HG02642 (cell line): ENCODE measurements around the gene CORIN.
"Not testable (repeated sequence)": the region's sequence is repeated elsewhere in the genome, so short reads cannot be mapped to it uniquely, and the experiment has no call there.

ENCODE experiments used
- ATAC-seq: cut with Tn5 transposase; IDR thresholded peaks from one replicate; pipeline ENCODE4 v1.9.1; 2021; ENCODE audit warnings: mild to moderate bottlenecking; ENCODE audit not compliant: unreplicated experiment, poor library complexity

CORIN gene

DNA sequence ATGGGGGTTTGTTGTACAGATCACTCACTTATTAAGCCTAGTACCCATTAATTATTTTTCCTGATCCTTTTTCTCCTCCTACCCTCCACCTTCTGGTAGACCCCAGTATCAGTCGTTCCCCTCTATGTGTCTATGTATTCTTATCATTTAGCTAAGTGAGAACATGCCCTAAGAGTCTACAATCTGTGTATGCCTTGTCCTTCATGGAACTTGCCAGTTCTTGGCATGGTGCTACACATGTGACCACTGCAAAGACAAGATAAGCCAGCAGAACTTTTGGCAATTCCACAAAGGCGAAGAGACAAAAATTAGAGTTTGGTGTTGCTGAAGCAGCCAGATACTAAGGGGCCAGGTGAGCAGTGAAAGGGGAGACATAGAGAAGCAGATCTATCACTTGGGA is 101.3 kb downstream of the CORIN start:
- no peak for ATAC-seq

- ATAC-seq: no peak
Measured at GRCh38 chr4:47736146-47736545, 101.7 kb downstream of the CORIN start.

DNA sequence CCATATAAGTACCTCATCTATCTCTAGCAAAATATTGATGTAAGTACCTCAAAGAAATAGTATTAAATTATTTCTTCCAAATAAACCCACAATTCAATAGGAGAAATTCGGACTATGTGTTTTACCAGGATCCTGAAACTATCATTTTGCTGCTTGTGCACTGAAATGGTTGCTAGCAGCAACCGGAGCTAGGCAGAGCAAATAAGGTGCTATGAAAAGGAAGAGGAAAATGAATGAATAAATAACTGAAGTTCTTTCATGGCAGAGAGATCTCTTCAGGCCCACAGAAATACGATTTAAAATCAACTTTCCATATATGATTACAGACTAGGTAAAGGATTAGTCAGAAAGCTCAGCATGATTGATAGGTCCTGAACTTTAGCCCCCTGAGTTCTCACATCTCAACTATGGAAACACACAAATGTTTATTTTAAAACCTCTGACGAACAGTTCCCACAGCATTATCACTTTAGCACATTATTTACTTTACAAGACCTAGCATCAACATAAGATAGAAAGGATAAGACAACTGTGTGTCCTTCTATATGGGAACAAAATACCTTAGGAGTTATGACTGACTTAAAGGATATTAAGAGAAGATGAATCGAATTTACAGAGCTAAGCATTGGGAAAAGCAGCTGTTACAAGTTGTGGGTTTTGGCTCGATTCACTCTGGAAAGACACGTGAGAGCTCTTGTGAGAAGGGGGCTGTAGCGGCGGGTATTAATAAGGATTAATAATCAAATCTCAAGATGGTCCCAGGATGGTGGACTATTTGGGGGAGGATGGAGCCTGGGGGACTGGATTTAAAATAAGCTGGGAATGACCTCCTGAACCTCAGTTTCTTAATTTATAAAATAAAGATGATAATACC is 104.3 kb downstream of the CORIN start:
- ATAC-seq: no peak

- ATAC-seq: no peak
Measured at GRCh38 chr4:47731182-47731581, 106.7 kb downstream of the CORIN start.

DNA sequence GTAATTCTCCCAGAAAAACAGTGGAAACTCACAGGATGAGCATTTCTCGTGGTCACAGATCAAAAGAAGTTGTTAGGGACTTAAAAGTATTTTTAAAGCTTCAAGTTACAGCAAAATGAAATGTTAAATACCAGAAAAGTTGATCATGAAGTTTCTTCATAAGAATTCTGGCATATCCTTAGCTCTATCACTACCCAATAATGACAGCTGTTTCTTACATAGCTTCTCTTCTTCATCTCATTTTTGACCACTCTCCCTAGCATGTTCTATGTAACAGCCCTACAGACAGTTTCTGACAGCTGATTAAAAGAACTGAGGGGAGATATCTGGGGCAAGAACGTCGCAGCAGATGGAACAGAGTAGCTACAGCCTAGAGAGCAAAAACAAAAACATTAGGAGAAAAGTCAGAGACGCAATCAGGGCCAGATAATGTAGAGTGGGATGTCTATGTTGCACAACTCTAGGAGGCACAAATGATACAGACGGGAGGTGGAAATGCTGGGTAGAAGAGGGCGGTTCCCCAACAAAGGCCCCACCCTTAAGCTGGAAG is 108.7 kb downstream of the CORIN start:
- no peak for ATAC-seq

GRCh38 chr4:47721892-47722575 is 115.8 kb downstream of the CORIN start:
- no peak for ATAC-seq

GRCh38 chr4:47721485-47721884 is 116.4 kb downstream of the CORIN start:
- ATAC-seq: no peak

DNA sequence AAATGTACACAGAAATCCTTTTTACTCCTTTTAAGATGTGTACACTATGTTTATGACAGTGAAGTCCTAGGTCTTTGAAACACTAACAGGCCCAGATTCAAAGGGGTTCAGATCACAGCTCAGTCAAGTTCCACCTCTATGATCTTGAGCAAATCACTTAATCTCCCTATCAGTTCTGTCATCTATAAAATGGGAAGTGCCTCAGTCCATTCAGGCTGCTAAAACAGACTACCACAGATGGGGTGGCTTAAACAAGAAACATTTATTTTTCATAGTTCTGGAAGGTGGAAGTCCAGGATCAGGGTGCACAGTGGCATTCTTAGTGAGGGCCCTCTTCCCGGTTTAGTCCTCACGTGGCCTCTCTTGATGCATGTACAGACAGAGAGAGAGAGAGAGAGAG is 117.1 kb downstream of the CORIN start:
- no peak for ATAC-seq

- ATAC-seq: no peak
Measured at GRCh38 chr4:47719576-47719975, 118.3 kb downstream of the CORIN start.

GRCh38 chr4:47718696-47719095 is 119.2 kb downstream of the CORIN start:
- no peak for ATAC-seq

- no peak for ATAC-seq
Measured at GRCh38 chr4:47717188-47717587, 120.7 kb downstream of the CORIN start.

DNA sequence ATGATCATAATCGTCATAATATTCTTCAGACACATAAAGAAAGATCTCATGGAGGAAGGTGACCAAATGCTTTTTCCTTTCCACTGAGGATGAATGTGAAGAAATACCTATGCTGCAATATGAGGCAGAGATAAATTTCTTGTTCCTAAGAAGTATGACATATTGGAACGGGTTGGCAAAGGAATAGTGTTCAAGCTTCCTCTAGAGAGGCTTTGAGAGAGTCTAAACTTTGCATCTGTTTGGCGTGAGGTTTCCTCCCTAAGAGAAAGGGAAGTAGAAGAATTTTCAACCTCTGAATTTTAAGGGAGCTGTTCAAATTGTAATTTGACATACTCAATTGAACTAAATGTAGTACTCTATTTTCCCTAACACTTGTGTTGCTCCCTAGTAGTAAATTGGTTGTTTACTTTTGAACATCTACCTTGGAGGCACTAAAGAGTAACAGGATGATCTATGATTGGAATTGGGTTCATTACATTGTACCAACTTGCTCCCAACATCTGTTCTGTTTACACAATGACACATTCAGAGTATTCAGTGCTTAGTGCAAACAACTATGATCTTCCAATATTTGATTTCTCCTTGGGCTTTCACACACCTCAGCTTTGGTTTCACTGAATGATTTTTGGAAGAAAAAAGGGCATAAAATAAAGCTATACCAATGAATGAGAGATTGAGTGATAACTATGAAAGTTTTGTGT is 122.0 kb downstream of the CORIN start:
- no peak for ATAC-seq

DNA sequence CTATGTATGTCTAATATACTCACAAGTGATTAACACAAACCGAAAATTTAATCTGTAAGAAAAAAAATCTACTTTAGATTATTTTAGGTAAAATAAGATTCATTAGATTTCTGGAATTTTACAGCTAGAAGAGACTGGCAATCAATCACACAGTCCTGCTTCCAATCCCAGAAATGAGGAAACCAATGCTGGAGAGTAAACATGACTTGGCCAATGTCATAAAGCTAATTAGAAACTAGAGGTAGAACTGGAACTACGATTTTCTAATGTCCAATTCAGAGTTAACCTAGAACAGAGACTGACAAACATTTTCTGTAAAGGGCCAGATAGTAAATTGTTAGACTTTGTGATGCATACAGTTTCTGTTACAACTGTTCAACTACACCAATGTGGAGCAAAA is 123.6 kb downstream of the CORIN start:
- no peak for ATAC-seq

- ATAC-seq: no peak
Measured at GRCh38 chr4:47713129-47713834, 124.6 kb downstream of the CORIN start.

DNA sequence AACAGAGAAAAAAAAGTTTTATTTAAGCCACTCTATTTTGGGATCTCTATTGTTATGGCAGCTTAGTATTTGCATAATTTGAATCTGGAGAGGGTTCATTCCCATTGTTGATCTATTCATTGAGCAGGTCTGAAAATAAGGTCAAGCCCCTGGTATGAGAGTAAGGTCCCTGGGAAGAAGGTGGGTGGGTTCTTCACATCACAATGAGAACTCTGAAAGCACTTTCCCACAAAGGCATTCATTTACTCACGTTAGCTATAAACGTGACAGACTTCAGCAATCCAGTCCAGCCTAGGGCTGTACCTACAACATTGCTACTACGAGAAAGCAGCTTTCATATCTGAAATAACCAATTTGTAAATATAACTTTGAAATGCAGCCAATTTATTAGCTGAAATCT is 126.2 kb downstream of the CORIN start:
- ATAC-seq: no peak

DNA sequence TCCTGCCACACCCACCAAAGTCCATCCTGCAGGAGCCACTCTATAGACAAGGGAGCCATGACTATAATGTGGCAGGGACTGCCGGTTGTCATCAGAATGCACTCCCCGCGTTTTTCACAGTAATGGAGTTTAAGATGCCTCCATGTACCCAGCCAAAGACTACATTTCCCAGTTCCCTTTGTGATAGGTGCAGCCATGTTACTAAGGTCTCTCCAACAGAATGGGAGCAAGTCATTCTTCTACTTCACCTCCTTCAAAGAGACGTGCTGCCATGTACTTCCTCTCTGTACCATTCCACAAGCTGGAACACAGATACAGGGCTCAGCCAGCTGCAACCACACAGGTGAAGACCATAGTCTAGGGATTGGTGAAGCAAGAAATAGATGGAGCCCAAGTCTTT is 126.7 kb downstream of the CORIN start:
- no peak for ATAC-seq

GRCh38 chr4:47706352-47706751 is 131.5 kb downstream of the CORIN start:
- not testable (repeated sequence) for ATAC-seq

DNA sequence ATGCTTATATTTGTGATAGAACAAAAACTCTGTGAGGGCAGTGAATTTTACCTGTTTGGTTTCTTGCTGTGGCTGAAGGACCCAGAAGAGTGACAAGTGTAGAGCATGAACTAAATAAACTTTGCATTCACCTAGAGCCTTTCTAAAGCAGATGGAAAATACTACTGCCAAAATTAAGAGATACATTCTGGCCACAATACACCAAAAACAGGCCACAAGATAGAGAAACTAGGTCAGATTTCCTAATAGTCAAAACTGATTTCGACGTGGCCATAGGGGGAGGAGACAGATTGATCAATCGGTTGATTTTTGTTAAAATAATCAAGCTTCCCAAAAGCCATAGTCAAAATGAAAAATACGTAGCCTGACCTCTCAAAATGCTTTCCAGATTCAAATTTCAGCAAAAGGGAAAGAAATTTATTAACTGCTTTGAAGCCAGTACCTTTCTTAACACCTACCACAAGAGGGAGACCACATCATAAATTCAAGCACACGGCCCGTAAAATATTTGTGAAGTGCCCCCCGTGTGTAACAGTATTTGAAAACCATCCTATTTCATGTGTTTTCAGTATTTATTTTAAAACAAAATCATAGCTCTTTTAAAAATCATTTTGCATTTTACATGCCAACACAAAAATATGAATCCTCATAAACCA is 132.4 kb downstream of the CORIN start:
- no peak for ATAC-seq

- ATAC-seq: peak; percentile 60
Measured at GRCh38 chr4:47704693-47705325, 133.1 kb downstream of the CORIN start.
